ENCODE measurements around the gene ARL13B.

DNA sequence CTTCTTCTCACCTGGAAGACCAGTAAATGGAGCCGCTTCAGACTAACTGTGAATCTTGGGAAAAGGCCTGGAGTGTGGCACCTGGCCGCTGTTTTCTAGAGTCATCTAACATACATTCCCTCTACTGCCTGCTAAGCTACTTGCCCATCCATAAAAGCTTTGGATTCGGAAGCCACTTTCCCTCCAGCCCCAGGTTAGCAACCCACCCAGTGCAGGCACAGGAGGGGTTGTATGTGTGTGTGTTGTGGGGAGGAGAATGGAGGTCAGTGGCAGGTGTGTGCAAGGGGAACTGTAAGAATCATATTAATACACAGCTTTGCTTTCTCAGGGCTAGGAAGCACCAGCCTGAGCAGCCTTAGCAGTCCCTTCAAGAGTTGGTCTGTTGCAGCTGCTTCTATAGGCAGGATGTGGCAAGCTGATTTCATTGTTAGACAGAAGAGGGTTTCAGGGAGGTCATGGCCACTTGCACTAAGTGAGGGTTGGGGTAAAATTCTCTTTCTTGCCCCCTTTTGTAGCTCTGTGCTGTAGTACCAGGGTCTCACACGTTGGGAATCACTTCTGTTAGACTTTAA is 91.8 kb downstream of the ARL13B start:
- TF ChIP-seq, protein P1, sequence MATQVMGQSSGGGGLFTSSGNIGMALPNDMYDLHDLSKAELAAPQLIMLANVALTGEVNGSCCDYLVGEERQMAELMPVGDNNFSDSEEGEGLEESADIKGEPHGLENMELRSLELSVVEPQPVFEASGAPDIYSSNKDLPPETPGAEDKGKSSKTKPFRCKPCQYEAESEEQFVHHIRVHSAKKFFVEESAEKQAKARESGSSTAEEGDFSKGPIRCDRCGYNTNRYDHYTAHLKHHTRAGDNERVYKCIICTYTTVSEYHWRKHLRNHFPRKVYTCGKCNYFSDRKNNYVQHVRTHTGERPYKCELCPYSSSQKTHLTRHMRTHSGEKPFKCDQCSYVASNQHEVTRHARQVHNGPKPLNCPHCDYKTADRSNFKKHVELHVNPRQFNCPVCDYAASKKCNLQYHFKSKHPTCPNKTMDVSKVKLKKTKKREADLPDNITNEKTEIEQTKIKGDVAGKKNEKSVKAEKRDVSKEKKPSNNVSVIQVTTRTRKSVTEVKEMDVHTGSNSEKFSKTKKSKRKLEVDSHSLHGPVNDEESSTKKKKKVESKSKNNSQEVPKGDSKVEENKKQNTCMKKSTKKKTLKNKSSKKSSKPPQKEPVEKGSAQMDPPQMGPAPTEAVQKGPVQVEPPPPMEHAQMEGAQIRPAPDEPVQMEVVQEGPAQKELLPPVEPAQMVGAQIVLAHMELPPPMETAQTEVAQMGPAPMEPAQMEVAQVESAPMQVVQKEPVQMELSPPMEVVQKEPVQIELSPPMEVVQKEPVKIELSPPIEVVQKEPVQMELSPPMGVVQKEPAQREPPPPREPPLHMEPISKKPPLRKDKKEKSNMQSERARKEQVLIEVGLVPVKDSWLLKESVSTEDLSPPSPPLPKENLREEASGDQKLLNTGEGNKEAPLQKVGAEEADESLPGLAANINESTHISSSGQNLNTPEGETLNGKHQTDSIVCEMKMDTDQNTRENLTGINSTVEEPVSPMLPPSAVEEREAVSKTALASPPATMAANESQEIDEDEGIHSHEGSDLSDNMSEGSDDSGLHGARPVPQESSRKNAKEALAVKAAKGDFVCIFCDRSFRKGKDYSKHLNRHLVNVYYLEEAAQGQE (IDR thresholded peaks at IDR 0.05; ENCODE audit: low read depth), result no peak
- TF ChIP-seq TAF1 (IDR thresholded peaks at IDR 0.05; ENCODE audit: low read depth) (no peak), CEBPB (IDR thresholded peaks at IDR 0.05) (no peak), TEAD4 (IDR thresholded peaks at IDR 0.05) (no peak)
- TF ChIP-seq, protein P2, sequence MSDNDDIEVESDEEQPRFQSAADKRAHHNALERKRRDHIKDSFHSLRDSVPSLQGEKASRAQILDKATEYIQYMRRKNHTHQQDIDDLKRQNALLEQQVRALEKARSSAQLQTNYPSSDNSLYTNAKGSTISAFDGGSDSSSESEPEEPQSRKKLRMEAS (IDR thresholded peaks at IDR 0.05), result no peak

All from Ishikawa (cell line).